GM18951 (cell line): ENCODE measurements around the gene SLX4IP.

Experiments used
- POLR2A ChIP-seq: IDR thresholded peaks from 4 replicates; pipeline ENCODE4 v1.6.1; 2011; ENCODE audit warnings: mild to moderate bottlenecking; ENCODE audit not compliant: insufficient read length, insufficient read depth; ENCODE audit errors: extremely low read depth
- in situ Hi-C: fragments of 300-500 bp; cut with MboI; formaldehyde crosslinking; loops from one replicate; pipeline ENCODE4 v1.12.0; 2022; ENCODE audit warnings: low sequenced_read_pairs, mixed read lengths, inconsistent platforms; ENCODE audit not compliant: unreplicated experiment

Gene SLX4IP

GRCh38 chr20:10563935-10564492 is 128.9 kb downstream of the SLX4IP start:
- TF ChIP-seq POLR2A = no peak
- in situ Hi-C loops = no loop called here

GRCh38 chr20:10565191-10565921 is 130.3 kb downstream of the SLX4IP start:
- in situ Hi-C loops = no loop called here
- TF ChIP-seq POLR2A = no peak

- in situ Hi-C loops = no loop called here
- TF ChIP-seq POLR2A = no peak
Observed at GRCh38 chr20:10565922-10566897, 131.1 kb downstream of the SLX4IP start.

- no peak for TF ChIP-seq POLR2A
- in situ Hi-C loops = no loop called here
Observed at GRCh38 chr20:10568032-10568431, 132.9 kb downstream of the SLX4IP start.

GRCh38 chr20:10571313-10571815 is 136.3 kb downstream of the SLX4IP start:
- in situ Hi-C loops = no loop called here
- TF ChIP-seq POLR2A = no peak

GRCh38 chr20:10572853-10573252 is 137.7 kb downstream of the SLX4IP start:
- TF ChIP-seq POLR2A = no peak
- in situ Hi-C loops = no loop called here

GRCh38 chr20:10573273-10573950 is 138.3 kb downstream of the SLX4IP start:
- no peak for TF ChIP-seq POLR2A
- in situ Hi-C loops = no loop called here

- TF ChIP-seq POLR2A = no peak
- in situ Hi-C loops = no loop called here
Observed at GRCh38 chr20:10573951-10574339, 138.8 kb downstream of the SLX4IP start.

- no peak for TF ChIP-seq POLR2A
- in situ Hi-C loops = no loop called here
Observed at GRCh38 chr20:10576411-10577090, 141.4 kb downstream of the SLX4IP start.

- in situ Hi-C loops = no loop called here
- TF ChIP-seq POLR2A = no peak
Observed at GRCh38 chr20:10577648-10578047, 142.5 kb downstream of the SLX4IP start.

GRCh38 chr20:10578607-10579006 is 143.5 kb downstream of the SLX4IP start:
- in situ Hi-C loops = no loop called here
- no peak for TF ChIP-seq POLR2A

GRCh38 chr20:10579942-10580341 is 144.8 kb downstream of the SLX4IP start:
- no peak for TF ChIP-seq POLR2A
- in situ Hi-C loops = no loop called here
